GM18951 (cell line): ENCODE measurements around the gene RAB40A.

Experiments used
- POLR2A ChIP-seq: IDR thresholded peaks from 4 replicates; pipeline ENCODE4 v1.6.1; 2011; ENCODE audit warnings: mild to moderate bottlenecking; ENCODE audit not compliant: insufficient read length, insufficient read depth; ENCODE audit errors: extremely low read depth
- in situ Hi-C: fragments of 300-500 bp; cut with MboI; formaldehyde crosslinking; loops from one replicate; pipeline ENCODE4 v1.12.0; 2022; ENCODE audit warnings: low sequenced_read_pairs, mixed read lengths, inconsistent platforms; ENCODE audit not compliant: unreplicated experiment

The RAB40A gene

DNA sequence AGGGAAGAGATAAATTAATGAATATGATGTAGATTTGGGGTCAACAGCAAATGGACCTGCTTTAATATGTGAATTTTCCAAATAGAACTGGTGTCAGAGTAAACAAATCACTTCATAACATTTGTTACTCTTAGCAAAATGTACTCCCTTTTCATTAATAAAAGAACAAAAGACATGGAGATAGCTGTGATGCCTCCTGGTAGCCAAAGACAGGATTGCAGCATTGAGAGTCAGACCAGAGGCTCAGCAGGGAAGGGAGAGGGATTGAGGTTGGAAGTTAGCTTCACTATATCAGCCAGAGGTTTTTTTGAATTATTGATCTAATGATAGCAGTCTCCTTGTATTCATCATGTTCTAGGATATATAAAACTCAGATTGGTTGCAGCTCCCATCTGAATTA, 17.4 kb upstream of the RAB40A start:
- no peak for TF ChIP-seq POLR2A
- in situ Hi-C loops: loop anchor here (25.0 kb wide), 1 partner anchor 276 kb away; no protein-coding TSS in a partner anchor

GRCh38 chrX:103536071-103536470, 16.8 kb upstream of the RAB40A start:
- in situ Hi-C loops: loop anchor here (25.0 kb wide), 1 partner anchor 276 kb away; no protein-coding TSS in a partner anchor
- no peak for TF ChIP-seq POLR2A

DNA sequence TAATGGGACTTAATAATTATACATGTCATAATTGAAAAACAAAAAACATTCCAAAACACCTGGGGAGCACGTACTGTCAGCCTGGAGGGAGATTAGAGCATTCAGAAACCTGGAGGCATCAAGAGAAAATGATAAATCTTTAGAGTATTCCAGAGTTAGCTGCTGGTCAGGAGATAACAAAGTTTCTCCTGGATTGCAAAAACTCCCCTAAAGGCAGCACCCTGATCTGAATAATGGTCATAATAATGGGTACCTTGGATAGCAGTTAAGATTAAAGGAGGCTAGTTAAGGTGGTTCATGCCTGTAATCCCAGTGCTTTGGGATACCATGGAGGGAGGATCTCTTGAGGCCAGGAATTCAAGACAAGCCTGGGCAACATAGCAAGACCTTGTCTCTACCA, 15.9 kb upstream of the RAB40A start:
- TF ChIP-seq POLR2A: no peak
- in situ Hi-C loops: loop anchor here (25.0 kb wide), 1 partner anchor 277 kb away; no protein-coding TSS in a partner anchor

DNA sequence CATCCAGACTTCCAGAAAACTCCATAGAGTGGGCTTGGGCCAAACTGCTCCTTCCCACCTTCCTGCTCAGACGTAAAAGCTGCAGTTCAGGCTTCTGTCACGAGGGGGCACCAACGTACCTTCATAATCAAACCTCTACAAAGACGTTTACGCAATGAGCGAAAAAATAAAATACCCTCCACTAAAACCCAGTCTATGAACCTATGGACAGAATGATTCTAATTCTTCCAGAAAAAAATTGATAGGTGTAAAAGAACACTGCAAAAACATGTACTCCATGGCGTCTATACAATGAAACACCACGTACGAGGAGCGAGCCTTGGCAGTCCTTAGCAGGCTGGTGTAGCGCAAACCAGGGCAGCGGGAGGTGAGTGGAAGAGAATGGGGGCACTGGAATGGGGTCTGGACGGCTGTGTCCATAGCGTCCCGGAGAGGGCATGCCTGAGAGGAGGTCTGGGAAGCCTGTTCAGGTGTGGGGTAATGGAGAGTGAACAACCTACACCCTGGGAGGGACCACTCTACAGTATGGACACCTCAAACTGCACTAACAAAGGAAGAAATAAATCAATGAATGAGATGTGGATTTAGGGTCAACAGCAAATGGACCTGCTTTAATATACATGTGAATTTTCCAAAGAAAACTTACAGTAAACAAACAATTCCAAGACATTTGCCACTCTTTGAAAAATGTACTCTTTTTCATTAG, 14.4 kb upstream of the RAB40A start:
- in situ Hi-C loops: loop anchor here (25.0 kb wide), 1 partner anchor 279 kb away; no protein-coding TSS in a partner anchor
- no peak for TF ChIP-seq POLR2A

DNA sequence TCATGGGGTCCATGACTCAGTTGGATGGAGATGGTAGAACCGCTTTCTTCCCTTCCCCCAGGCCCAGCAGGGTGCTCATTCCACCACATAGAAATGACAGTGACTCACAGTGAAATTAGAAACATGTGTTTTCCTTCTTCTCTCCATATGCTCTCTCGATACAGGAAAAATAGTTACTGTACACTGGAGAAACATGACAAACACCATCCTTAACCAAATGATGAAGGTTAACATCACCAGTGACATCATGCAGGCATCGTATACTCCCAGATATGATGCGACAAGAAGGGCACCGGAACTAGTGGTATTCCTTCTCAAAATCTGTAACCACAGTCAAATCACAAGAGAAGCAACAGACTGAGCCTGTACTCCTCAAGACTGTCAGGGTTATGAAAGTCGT, 11.7 kb upstream of the RAB40A start:
- in situ Hi-C loops: loop anchor here (25.0 kb wide), 1 partner anchor 281 kb away; no protein-coding TSS in a partner anchor
- TF ChIP-seq POLR2A: no peak

GRCh38 chrX:103530545-103530944, 11.3 kb upstream of the RAB40A start:
- in situ Hi-C loops: loop anchor here (25.0 kb wide), 1 partner anchor 282 kb away; no protein-coding TSS in a partner anchor

GRCh38 chrX:103529550-103529949, 10.3 kb upstream of the RAB40A start:
- in situ Hi-C loops: loop anchor here (25.0 kb wide), 1 partner anchor 283 kb away; no protein-coding TSS in a partner anchor
- TF ChIP-seq POLR2A: no peak

More at GRCh38 chrX:103530545-103530944, 11.3 kb upstream of the RAB40A start:
- no peak for TF ChIP-seq POLR2A

- TF ChIP-seq POLR2A: no peak
- in situ Hi-C loops: loop anchor here (25.0 kb wide), 1 partner anchor 288 kb away; no protein-coding TSS in a partner anchor
Observed at GRCh38 chrX:103524747-103525146, 5.5 kb upstream of the RAB40A start.

- no peak for TF ChIP-seq POLR2A
Observed at GRCh38 chrX:103523605-103524004, 4.3 kb upstream of the RAB40A start.

DNA sequence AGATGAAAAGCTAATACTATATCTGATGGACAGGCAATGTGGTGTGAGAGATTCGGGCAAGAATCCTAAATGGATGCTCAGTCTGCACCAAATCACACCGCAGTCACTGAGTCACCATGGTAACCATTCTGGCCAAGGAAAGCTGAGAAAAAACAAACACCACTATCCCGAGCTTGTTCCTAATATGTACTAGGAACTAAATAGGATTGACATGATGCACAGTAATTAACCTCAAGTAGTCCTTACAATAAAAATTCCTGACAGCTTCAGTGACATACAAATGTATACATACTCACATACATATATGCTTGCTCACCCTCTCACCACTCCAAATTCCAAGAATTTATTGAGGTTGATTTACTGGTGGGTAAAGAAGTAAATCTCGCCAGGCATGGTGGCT, 1.1 kb upstream of the RAB40A start:
- in situ Hi-C loops: no loop called here
- TF ChIP-seq POLR2A: no peak

More at GRCh38 chrX:103523605-103524004, 4.3 kb upstream of the RAB40A start:
- in situ Hi-C loops: no loop called here

GRCh38 chrX:103518571-103518970, 718 bp downstream of the RAB40A start:
- in situ Hi-C loops: no loop called here
- no peak for TF ChIP-seq POLR2A

- in situ Hi-C loops: no loop called here
Observed at GRCh38 chrX:103517246-103517645, 2.0 kb downstream of the RAB40A start.

GRCh38 chrX:103513476-103514108, 5.7 kb downstream of the RAB40A start:
- TF ChIP-seq POLR2A: no peak
- in situ Hi-C loops: no loop called here

More at GRCh38 chrX:103517246-103517645, 2.0 kb downstream of the RAB40A start:
- no peak for TF ChIP-seq POLR2A

DNA sequence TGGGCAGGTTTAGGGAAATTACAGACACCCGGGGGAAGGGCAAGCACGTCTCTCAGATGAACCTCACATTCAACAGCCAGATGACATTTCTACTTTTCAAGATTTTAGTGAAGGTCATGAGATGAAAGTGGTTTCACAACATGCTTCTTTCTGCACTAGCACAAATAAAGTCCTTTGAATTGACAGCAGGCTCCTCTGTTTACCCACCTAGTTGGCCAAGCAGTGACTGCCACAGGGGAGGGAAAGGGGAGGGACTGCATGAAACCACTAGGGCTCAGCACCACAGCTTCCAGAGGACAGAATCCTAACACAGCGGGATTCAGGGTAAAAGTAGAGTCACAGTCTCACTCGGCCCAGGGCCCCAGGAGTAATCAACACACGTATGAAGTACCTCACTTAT, 6.2 kb downstream of the RAB40A start:
- in situ Hi-C loops: no loop called here
- TF ChIP-seq POLR2A: no peak

DNA sequence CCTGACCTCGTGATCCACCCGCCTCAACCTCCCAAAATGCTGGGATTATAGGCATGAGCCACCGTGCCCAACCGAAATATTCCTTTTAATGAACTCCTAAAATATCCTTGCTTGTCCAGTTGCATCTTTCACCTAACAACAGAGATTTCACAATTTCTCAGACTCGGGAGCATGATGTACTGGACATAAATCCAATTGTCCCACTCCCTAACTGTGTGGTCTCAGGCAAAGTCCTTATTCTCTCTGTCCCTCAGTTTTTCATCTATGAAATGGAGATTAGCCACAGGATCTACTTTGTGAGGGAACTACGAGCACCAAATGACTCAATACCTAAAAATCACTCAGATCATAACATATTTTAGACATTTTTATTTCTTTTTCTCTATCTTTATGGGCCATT, 9.3 kb downstream of the RAB40A start:
- in situ Hi-C loops: no loop called here
- no peak for TF ChIP-seq POLR2A
